GM10847 (cell line): ENCODE results near the gene PRELID1.

ENCODE experiments used
- POLR2A ChIP-seq: IDR thresholded peaks from 2 replicates; pipeline ENCODE4 v1.6.1; 2011; ENCODE audit not compliant: insufficient read length; ENCODE audit errors: extremely low read depth

PRELID1 gene

GRCh38 chr5:177293819-177294581 is 9.6 kb upstream of the PRELID1 start:
- TF ChIP-seq POLR2A: no peak

DNA sequence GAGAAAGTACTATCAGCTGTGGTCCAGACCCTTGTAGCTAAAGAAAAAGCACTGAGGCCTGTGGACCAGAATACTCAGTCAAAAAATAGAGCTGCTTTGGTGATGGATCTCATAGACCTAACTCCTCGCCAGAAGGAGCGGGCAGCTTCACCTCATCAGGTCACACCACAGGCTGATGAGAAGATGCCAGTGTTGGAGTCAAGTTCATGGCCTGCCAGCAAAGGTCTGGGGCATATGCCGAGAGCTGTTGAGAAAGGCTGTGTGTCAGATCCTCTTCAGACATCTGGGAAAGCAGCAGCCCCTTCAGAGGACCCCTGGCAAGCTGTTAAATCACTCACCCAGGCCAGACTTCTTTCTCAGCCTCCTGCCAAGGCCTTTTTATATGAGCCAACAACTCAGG is 9.0 kb upstream of the PRELID1 start:
- TF ChIP-seq POLR2A: no peak

GRCh38 chr5:177295924-177296323 is 7.7 kb upstream of the PRELID1 start:
- no peak for TF ChIP-seq POLR2A

DNA sequence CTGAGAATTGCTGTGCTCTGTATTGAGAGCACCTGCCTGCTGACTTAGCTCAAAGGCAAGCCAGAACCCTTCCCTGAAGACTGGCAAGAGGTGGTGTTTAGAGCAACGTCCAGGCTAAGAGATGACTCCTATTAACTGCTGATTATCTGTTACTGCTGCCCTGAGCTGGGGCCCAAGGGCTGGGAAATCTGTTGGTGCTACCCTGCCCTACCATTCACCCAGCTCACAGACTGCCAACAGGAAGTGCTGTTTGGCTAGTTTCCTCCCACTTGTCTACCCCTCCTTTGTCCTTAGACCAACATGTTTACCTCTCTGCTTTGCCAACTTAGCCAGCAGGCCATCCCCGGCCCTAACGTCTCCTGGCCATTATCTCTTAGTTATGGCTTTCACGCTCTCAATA is 7.0 kb upstream of the PRELID1 start:
- TF ChIP-seq POLR2A: no peak

- no peak for TF ChIP-seq POLR2A
Observed at GRCh38 chr5:177297922-177298321, 5.7 kb upstream of the PRELID1 start.

DNA sequence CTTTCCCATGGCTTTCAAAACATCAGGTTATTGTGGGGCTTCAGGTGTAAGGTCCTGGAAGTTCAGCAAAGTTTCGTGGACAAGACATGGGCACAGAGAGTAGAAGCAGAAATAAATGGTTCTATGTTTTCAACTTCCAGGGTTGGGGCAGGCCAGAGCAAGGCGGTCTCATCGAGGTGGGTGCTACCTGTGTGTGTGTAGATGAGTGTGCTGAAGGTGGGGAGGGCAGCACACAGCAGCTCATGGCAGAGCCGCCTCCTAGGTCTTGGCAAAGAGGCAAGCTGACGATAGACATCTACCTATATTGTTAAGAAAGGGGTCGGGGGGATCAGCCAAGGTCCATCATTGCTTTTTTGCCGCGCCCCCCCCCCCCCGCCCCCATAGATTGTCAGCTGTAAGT is 3.9 kb upstream of the PRELID1 start:
- TF ChIP-seq POLR2A: no peak

- no peak for TF ChIP-seq POLR2A
Observed at GRCh38 chr5:177300236-177300880, 3.2 kb upstream of the PRELID1 start.

GRCh38 chr5:177300951-177301350 is 2.6 kb upstream of the PRELID1 start:
- no peak for TF ChIP-seq POLR2A

DNA sequence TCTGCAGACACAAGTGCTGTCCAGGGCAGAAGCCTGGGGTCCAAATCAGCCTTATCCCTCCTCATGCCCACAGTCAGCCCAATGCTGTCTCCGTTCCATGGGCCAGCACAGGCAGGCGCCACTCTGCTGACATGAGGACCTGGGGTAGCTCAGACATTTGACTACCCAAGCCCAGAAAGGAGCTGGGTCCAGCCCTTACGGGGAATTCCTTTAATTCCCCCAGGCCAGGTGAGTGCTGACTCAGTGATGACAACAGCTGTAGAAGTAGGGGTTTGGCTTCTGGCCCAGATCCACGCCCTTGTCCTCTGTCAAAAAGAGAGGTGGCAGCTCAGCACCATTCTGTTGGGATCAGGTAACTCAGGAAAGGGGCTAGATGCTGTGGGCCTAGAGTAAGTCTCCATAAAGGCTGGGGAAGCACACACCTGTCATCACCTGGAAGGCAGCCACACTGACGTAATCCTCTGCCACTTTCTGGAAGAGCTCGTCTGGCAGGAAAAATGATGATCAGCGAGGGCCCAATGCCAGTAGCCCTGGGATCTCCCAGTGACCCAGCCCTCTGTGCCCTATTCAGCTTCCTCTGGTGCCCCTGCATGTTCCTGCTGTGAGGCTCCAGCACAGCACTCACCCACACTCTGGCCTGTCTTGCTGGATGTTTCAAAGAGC is 2.0 kb upstream of the PRELID1 start:
- no peak for TF ChIP-seq POLR2A

- no peak for TF ChIP-seq POLR2A
Observed at GRCh38 chr5:177302354-177303110, 1.1 kb upstream of the PRELID1 start.

GRCh38 chr5:177303925-177304391 is 359 bp downstream of the PRELID1 start:
- no peak for TF ChIP-seq POLR2A

- no peak for TF ChIP-seq POLR2A
Observed at GRCh38 chr5:177304392-177305119, 957 bp downstream of the PRELID1 start.

GRCh38 chr5:177306674-177307543 is 3.3 kb downstream of the PRELID1 start:
- no peak for TF ChIP-seq POLR2A

- no peak for TF ChIP-seq POLR2A
Observed at GRCh38 chr5:177307544-177308363, 4.2 kb downstream of the PRELID1 start.
